HCT116 (cell line): Measurements from ENCODE around the gene DNMT3A.

Experiments used
- CBX3 ChIP-seq: IDR thresholded peaks from 2 replicates; pipeline ENCODE4 v1.6.1; 2012; ENCODE audit warnings: low read depth
- EGR1 ChIP-seq: IDR thresholded peaks from 2 replicates; pipeline ENCODE4 v1.6.1; 2012; ENCODE audit warnings: low read depth
- ELF1 ChIP-seq: IDR thresholded peaks from 2 replicates; pipeline ENCODE4 v1.6.1; 2012; ENCODE audit warnings: low read depth, borderline replicate concordance
- EZH2 ChIP-seq: fragments of 200-600 bp; sonication (generic); IDR thresholded peaks from 2 replicates; pipeline ENCODE4 v1.6.1; 2017; ENCODE audit warnings: antibody characterized with exemption, mixed run types
- EZH2phosphoT487 ChIP-seq: fragments of 200-600 bp; IDR thresholded peaks from 2 replicates; pipeline ENCODE4 v1.6.1; 2018; ENCODE audit warnings: antibody characterized with exemption, borderline replicate concordance
- POLR2A ChIP-seq: IDR thresholded peaks from 2 replicates; pipeline ENCODE4 v1.7.0; 2011; ENCODE audit warnings: borderline replicate concordance; ENCODE audit not compliant: insufficient read depth, insufficient read length; ENCODE audit errors: extremely low read depth
- POLR2AphosphoS5 ChIP-seq: IDR thresholded peaks from 2 replicates; pipeline ENCODE4 v1.6.1; 2011; ENCODE audit warnings: mild to moderate bottlenecking, low read depth, low read length, moderate library complexity
- RAD21 ChIP-seq: IDR thresholded peaks from 2 replicates; pipeline ENCODE4 v1.6.1; 2012; ENCODE audit warnings: low read depth, mild to moderate bottlenecking
- SP1 ChIP-seq: IDR thresholded peaks from 2 replicates; pipeline ENCODE4 v1.6.1; 2012; ENCODE audit warnings: low read depth
- SRF ChIP-seq: IDR thresholded peaks from 2 replicates; pipeline ENCODE4 v1.6.1; 2012; ENCODE audit warnings: low read depth
- TCF7L2 ChIP-seq: IDR thresholded peaks from 2 replicates; pipeline ENCODE4 v1.7.0; 2011; ENCODE audit warnings: borderline replicate concordance, inconsistent platforms; ENCODE audit not compliant: insufficient read depth, insufficient read length; ENCODE audit errors: extremely low read depth
- YY1 ChIP-seq: IDR thresholded peaks from 2 replicates; pipeline ENCODE4 v1.6.1; 2011; ENCODE audit warnings: low read length, low read depth, moderate library complexity, mild to moderate bottlenecking; ENCODE audit not compliant: insufficient replicate concordance; ENCODE audit errors: extremely low read depth
- TF ChIP-seq, protein P1 (sequence below), 3 experiments: fragments of 200-600 bp in 1 of 3; sonication (generic) in 1 of 3; IDR thresholded peaks in 2 of 3; conservative IDR thresholded peaks in 1 of 3; 2 replicates each; pipeline ENCODE4 v1.5.1; 2012 to 2017; ENCODE audit warnings: low read depth in 2 of 3, low read length in 2 of 3, antibody characterized with exemption in 1 of 3, borderline replicate concordance in 1 of 3, control low read depth in 1 of 3, mild to moderate bottlenecking in 1 of 3, mixed read lengths in 1 of 3, mixed run types in 1 of 3, moderate library complexity in 1 of 3; ENCODE audit not compliant: insufficient read depth in 1 of 3
- TF ChIP-seq, protein P2 (sequence below): IDR thresholded peaks from 2 replicates; pipeline ENCODE4 v1.6.1; 2012; ENCODE audit warnings: low read depth

DNA sequence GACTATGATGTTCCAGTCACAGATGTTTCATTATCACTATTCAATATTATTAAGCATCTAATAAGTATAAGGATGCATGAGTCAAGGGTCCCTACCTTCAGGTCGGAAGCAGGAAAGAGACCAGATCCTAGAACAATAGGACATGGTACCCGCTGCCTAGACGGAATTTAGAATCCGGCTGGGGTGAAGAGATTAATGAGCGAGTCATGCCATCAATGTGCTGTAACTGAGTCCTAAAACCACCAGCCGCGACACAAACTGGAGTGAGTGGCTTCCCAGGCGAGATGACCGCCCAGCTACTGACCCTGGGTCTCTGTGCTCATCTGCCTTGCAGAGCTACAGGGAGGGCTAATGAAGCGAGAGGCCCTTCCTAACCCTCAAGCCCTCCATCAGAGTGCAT lies 73.6 kb downstream of the DNMT3A start:
- TF ChIP-seq EZH2 (no peak), YY1 (no peak), RAD21 (no peak), POLR2A (no peak), EZH2phosphoT487 (no peak), TCF7L2 (no peak), SRF (no peak), EGR1 (no peak), CBX3 (no peak), POLR2AphosphoS5 (no peak), ELF1 (no peak), SP1 (no peak)
- TF ChIP-seq, protein P1, sequence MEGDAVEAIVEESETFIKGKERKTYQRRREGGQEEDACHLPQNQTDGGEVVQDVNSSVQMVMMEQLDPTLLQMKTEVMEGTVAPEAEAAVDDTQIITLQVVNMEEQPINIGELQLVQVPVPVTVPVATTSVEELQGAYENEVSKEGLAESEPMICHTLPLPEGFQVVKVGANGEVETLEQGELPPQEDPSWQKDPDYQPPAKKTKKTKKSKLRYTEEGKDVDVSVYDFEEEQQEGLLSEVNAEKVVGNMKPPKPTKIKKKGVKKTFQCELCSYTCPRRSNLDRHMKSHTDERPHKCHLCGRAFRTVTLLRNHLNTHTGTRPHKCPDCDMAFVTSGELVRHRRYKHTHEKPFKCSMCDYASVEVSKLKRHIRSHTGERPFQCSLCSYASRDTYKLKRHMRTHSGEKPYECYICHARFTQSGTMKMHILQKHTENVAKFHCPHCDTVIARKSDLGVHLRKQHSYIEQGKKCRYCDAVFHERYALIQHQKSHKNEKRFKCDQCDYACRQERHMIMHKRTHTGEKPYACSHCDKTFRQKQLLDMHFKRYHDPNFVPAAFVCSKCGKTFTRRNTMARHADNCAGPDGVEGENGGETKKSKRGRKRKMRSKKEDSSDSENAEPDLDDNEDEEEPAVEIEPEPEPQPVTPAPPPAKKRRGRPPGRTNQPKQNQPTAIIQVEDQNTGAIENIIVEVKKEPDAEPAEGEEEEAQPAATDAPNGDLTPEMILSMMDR (IDR thresholded peaks at IDR 0.05 in 2 of 3, conservative IDR thresholded peaks at IDR 0.05 in 1 of 3; ENCODE audit: borderline replicate concordance in 1 of 3, insufficient read depth in 1 of 3, low read depth in 2 of 3, low read length in 2 of 3), result no peak
- TF ChIP-seq, protein P2, sequence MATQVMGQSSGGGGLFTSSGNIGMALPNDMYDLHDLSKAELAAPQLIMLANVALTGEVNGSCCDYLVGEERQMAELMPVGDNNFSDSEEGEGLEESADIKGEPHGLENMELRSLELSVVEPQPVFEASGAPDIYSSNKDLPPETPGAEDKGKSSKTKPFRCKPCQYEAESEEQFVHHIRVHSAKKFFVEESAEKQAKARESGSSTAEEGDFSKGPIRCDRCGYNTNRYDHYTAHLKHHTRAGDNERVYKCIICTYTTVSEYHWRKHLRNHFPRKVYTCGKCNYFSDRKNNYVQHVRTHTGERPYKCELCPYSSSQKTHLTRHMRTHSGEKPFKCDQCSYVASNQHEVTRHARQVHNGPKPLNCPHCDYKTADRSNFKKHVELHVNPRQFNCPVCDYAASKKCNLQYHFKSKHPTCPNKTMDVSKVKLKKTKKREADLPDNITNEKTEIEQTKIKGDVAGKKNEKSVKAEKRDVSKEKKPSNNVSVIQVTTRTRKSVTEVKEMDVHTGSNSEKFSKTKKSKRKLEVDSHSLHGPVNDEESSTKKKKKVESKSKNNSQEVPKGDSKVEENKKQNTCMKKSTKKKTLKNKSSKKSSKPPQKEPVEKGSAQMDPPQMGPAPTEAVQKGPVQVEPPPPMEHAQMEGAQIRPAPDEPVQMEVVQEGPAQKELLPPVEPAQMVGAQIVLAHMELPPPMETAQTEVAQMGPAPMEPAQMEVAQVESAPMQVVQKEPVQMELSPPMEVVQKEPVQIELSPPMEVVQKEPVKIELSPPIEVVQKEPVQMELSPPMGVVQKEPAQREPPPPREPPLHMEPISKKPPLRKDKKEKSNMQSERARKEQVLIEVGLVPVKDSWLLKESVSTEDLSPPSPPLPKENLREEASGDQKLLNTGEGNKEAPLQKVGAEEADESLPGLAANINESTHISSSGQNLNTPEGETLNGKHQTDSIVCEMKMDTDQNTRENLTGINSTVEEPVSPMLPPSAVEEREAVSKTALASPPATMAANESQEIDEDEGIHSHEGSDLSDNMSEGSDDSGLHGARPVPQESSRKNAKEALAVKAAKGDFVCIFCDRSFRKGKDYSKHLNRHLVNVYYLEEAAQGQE, result no peak
